Fibroblast of lung (primary cell): ENCODE measurements around the gene PDAP1.

Source experiments
- EZH2 ChIP-seq: IDR thresholded peaks from 2 replicates; pipeline ENCODE4 v1.5.1; 2012; ENCODE audit warnings: low read length, control low read depth, mild to moderate bottlenecking; ENCODE audit errors: missing control alignments
- TF ChIP-seq, protein P1 (sequence below), 2 donors: IDR thresholded peaks in 1 of 2; conservative IDR thresholded peaks in 1 of 2; 1 replicate in 1 of 2; 2 replicates in 1 of 2; pipeline ENCODE4 v1.5.1; 2011 to 2012; ENCODE audit warnings: low read length in 2 of 2, control low read depth in 1 of 2, inconsistent platforms in 1 of 2, low read depth in 1 of 2, mild to moderate bottlenecking in 1 of 2

DNA sequence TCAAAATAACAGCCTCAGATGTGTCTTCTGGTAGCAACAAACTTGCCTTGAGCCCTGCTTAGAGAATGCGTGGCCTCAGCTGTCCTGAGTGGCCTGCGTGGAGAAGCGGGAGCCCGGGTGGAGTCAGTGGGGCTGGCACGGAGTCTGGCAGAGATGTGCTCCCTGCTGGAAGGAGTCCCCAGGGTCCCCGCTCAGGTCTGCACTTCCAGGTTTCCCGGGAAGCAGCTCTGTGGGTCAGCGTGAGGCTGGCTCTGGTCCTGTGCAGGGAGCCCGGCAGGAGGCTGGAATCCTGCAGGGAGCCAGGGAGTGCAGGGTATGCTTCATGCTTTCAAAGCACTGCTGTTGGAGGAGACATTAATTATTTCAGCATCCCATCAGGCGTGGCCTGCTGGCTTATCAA is 40.5 kb upstream of the PDAP1 start:
- TF ChIP-seq, protein P1, sequence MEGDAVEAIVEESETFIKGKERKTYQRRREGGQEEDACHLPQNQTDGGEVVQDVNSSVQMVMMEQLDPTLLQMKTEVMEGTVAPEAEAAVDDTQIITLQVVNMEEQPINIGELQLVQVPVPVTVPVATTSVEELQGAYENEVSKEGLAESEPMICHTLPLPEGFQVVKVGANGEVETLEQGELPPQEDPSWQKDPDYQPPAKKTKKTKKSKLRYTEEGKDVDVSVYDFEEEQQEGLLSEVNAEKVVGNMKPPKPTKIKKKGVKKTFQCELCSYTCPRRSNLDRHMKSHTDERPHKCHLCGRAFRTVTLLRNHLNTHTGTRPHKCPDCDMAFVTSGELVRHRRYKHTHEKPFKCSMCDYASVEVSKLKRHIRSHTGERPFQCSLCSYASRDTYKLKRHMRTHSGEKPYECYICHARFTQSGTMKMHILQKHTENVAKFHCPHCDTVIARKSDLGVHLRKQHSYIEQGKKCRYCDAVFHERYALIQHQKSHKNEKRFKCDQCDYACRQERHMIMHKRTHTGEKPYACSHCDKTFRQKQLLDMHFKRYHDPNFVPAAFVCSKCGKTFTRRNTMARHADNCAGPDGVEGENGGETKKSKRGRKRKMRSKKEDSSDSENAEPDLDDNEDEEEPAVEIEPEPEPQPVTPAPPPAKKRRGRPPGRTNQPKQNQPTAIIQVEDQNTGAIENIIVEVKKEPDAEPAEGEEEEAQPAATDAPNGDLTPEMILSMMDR (conservative IDR thresholded peaks at IDR 0.05 in 1 of 2, IDR thresholded peaks at IDR 0.05 in 1 of 2; ENCODE audit: low read depth in 1 of 2, low read length in 2 of 2): no peak
- no peak for TF ChIP-seq EZH2
